Stomach (tissue), 4 donors: Measurements from ENCODE around the gene HYDIN.

ENCODE experiments used
- EP300 ChIP-seq: sonication (generic); formaldehyde crosslinking; IDR thresholded peaks from one replicate; pipeline ENCODE4 v1.6.1; 2017; ENCODE audit warnings: antibody characterized with exemption
- POLR2A ChIP-seq, 4 donors: fragments of 450-650 bp; IDR thresholded peaks; one replicate each; pipeline ENCODE4 v1.6.1; 2016; ENCODE audit warnings: antibody characterized with exemption in 4 of 4, control low read depth in 2 of 4, mild to moderate bottlenecking in 1 of 4, moderate library complexity in 1 of 4
- POLR2AphosphoS5 ChIP-seq, 3 donors: sonication (generic); formaldehyde crosslinking; IDR thresholded peaks; one replicate each; pipeline ENCODE4 v1.6.1; 2016; ENCODE audit warnings: antibody characterized with exemption in 3 of 3
- TF ChIP-seq, protein P1 (sequence below), 7 experiments: fragments of 450-650 bp in 4 of 7; fragments of 200-600 bp in 3 of 7; sonication (generic) in 3 of 7; IDR thresholded peaks; one replicate each; pipeline ENCODE4 v1.5.1; 2016 to 2019; ENCODE audit warnings: antibody characterized with exemption in 7 of 7, control low read depth in 2 of 7, mild to moderate bottlenecking in 1 of 7

DNA sequence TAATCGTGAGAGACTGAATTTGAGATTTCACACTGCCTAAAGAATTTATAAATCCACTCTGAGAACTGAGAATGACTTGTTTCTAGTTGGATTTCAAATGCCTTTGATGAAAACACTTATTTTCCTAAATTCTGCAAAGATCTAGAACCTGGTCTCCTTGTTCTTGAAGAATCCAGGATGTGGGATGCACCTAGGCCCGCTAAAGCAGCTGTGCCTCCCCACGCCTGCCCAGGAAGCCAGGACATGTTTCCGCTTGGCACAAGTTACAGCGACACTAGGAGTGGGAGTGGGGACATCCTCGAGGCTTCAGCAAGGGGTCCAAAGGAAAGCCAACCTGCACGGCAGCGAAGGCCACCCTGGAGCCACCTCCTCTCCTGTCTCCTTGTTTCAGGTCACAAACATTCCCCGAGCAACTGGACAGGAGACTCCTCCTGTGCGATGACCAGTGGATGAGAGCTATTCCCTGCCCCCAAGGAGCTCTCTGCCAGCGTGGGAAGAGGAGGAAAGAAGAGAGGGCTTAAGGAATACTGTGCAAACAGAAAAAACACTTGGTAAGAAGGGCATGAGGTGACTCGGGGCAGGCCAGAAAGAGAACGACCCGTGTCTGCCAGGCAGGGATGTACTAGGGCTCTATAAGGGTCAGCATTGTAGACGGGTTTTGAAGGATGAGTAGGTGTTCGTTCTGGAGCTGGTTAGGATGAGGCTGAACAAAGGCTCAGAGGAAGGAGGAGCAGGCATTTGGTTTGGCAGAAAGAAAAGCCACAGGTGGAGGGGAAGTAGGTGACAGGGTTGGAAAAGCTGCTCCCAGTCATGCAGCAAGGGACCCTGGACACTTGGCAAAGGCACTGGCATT is 440.7 kb downstream of the HYDIN start:
- TF ChIP-seq, protein P1, sequence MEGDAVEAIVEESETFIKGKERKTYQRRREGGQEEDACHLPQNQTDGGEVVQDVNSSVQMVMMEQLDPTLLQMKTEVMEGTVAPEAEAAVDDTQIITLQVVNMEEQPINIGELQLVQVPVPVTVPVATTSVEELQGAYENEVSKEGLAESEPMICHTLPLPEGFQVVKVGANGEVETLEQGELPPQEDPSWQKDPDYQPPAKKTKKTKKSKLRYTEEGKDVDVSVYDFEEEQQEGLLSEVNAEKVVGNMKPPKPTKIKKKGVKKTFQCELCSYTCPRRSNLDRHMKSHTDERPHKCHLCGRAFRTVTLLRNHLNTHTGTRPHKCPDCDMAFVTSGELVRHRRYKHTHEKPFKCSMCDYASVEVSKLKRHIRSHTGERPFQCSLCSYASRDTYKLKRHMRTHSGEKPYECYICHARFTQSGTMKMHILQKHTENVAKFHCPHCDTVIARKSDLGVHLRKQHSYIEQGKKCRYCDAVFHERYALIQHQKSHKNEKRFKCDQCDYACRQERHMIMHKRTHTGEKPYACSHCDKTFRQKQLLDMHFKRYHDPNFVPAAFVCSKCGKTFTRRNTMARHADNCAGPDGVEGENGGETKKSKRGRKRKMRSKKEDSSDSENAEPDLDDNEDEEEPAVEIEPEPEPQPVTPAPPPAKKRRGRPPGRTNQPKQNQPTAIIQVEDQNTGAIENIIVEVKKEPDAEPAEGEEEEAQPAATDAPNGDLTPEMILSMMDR (IDR thresholded peaks at IDR 0.05) = no peak
- no peak for TF ChIP-seq POLR2AphosphoS5 (IDR thresholded peaks at IDR 0.05)
- no peak for TF ChIP-seq POLR2A (IDR thresholded peaks at IDR 0.05)
- no peak for TF ChIP-seq EP300
